ENCODE measurements around the gene FNBP1. TPM values are rescaled to one million over a fixed set of nuclear protein-coding genes. Genes with fewer than 3 reads are reported as not detected.
"Not testable (repeated sequence)": the region's sequence is repeated elsewhere in the genome, so short reads cannot be mapped to it uniquely, and the experiment has no call there.

Gene FNBP1
- total RNA-seq, 1 experiment from 2014 or later: 80.7 TPM

- Histone ChIP-seq H4K20me1 (ENCODE audit: insufficient read depth) (no peaks in the 10 kb centered on the region), H3K27ac (no peak overlapping the region), H3K4me3 (no peak overlapping the region), H3K9me3 (ENCODE audit: insufficient read depth, low read depth) (peaks cover 7% of the 10 kb centered on the region), H3K4me1 (replicated peaks; ENCODE audit: insufficient read depth) (no peaks in the 10 kb centered on the region), H3K79me2 (ENCODE audit: low read depth) (no peaks in the 10 kb centered on the region), H2AFZ (no peak overlapping the region), H3K27me3 (ENCODE audit: insufficient read depth, low read depth) (no peaks in the 10 kb centered on the region), H3K36me3 (ENCODE audit: low read depth) (peaks cover 9% of the 10 kb centered on the region; the same call in 1 of the 2 replicates), H3K9me2 (ENCODE audit: insufficient read depth) (no peaks in the 10 kb centered on the region), H3F3A (ENCODE audit: insufficient read depth, low read depth) (no peaks in the 10 kb centered on the region), H3K4me2 (no peak overlapping the region)
- TF ChIP-seq EZH2 (IDR thresholded peaks at IDR 0.05; ENCODE audit: low read depth) (no peak), CTCF (conservative IDR thresholded peaks at IDR 0.05) (no peak)
- POLR2A ChIA-PET (ENCODE audit: unreplicated experiment): interaction anchor here (0.6 to 0.8 kb wide), 2 partner anchors 50 to 128 kb away, joined by 3 to 5 read pairs; no protein-coding TSS in a partner anchor
- no TSS peak for BruUV-seq (replicated peaks)
- intact Hi-C loops (cut with micrococcal nuclease; ENCODE audit: unreplicated experiment): no loop called here
- CTCF ChIA-PET: interaction anchor here (0.8 kb wide), 1 partner anchor 20 kb away, joined by 3 read pairs; no protein-coding TSS in a partner anchor
- no peak for DNase-seq
Measured at GRCh38 chr9:129939431-129939830, 103.6 kb downstream of the FNBP1 start.

- intact Hi-C loops (cut with micrococcal nuclease; ENCODE audit: unreplicated experiment): no loop called here
- no peak for TF ChIP-seq EZH2 (IDR thresholded peaks at IDR 0.05; ENCODE audit: low read depth)
- TF ChIP-seq CTCF (conservative IDR thresholded peaks at IDR 0.05): no peak
- no peaks in the 10 kb centered on the region for H3K79me2 ChIP-seq (ENCODE audit: low read depth)
- peaks cover 9% of the 10 kb centered on the region; the same call in 1 of the 2 replicates for H3K36me3 ChIP-seq (ENCODE audit: low read depth)
- no peak overlapping the region for H3K4me2 ChIP-seq
- CTCF ChIA-PET: interaction anchor here (0.5 kb wide), 1 partner anchor 55 kb away, joined by 6 read pairs; no protein-coding TSS in a partner anchor
- H3K9me3 ChIP-seq (ENCODE audit: insufficient read depth, low read depth): peaks cover 7% of the 10 kb centered on the region
- H4K20me1 ChIP-seq (ENCODE audit: insufficient read depth): no peaks in the 10 kb centered on the region
- no peak for DNase-seq
- no TSS peak for BruUV-seq (replicated peaks)
- no peak overlapping the region for H3K27ac ChIP-seq
- H3K27me3 ChIP-seq (ENCODE audit: insufficient read depth, low read depth): no peaks in the 10 kb centered on the region
- no peak overlapping the region for H3K4me3 ChIP-seq
- H3K4me1 ChIP-seq (replicated peaks; ENCODE audit: insufficient read depth): no peaks in the 10 kb centered on the region
- no peaks in the 10 kb centered on the region for H3F3A ChIP-seq (ENCODE audit: insufficient read depth, low read depth)
- POLR2A ChIA-PET (ENCODE audit: unreplicated experiment): interaction anchor here (0.6 kb wide), 1 partner anchor 129 kb away, joined by 3 read pairs; no protein-coding TSS in a partner anchor
- H2AFZ ChIP-seq: no peak overlapping the region
- no peaks in the 10 kb centered on the region for H3K9me2 ChIP-seq (ENCODE audit: insufficient read depth)
Measured at GRCh38 chr9:129938291-129938979, 104.6 kb downstream of the FNBP1 start.

GRCh38 chr9:129937879-129938278 is 105.1 kb downstream of the FNBP1 start:
- DNase-seq; H3K36me3 ChIP-seq (ENCODE audit: low read depth); BruUV-seq (replicated peaks); intact Hi-C loops (cut with micrococcal nuclease; ENCODE audit: unreplicated experiment); H2AFZ ChIP-seq; H3K79me2 ChIP-seq (ENCODE audit: low read depth); H3K4me3 ChIP-seq; H3K4me2 ChIP-seq; H3K27ac ChIP-seq; H3K4me1 ChIP-seq (replicated peaks; ENCODE audit: insufficient read depth); H3K9me2 ChIP-seq (ENCODE audit: insufficient read depth); H3F3A ChIP-seq (ENCODE audit: insufficient read depth, low read depth); H4K20me1 ChIP-seq (ENCODE audit: insufficient read depth); H3K9me3 ChIP-seq (ENCODE audit: insufficient read depth, low read depth); H3K27me3 ChIP-seq (ENCODE audit: insufficient read depth, low read depth): not testable (repeated sequence)
- CTCF ChIA-PET: interaction anchor here (0.5 kb wide), 1 partner anchor 55 kb away, joined by 6 read pairs; no protein-coding TSS in a partner anchor
- POLR2A ChIA-PET (ENCODE audit: unreplicated experiment): interaction anchor here (0.6 kb wide), 1 partner anchor 91 kb away, joined by 5 read pairs; no protein-coding TSS in a partner anchor

Data from PC-9 (cell line).